Prostate gland (tissue), 2 donors: ENCODE data around the gene SPATS1.

Experiments used
- CTCF ChIP-seq, 4 experiments: fragments of 200-600 bp in 2 of 4; fragments of 450-650 bp in 2 of 4; sonication (generic) in 2 of 4; IDR thresholded peaks; 1 replicate in 3 of 4; 2 replicates in 1 of 4; pipeline ENCODE4 v1.5.1; 2016 to 2019; ENCODE audit warnings: antibody characterized with exemption in 4 of 4, mild to moderate bottlenecking in 2 of 4, moderate library complexity in 2 of 4
- POLR2A ChIP-seq: fragments of 450-650 bp; IDR thresholded peaks from one replicate; pipeline ENCODE4 v1.6.1; 2016; ENCODE audit warnings: antibody characterized with exemption, mild to moderate bottlenecking
- POLR2AphosphoS5 ChIP-seq: sonication (generic); formaldehyde crosslinking; IDR thresholded peaks from one replicate; pipeline ENCODE4 v1.6.1; 2017; ENCODE audit warnings: antibody characterized with exemption

GRCh38 chr6:44329858-44330257 lies 12.6 kb upstream of the SPATS1 start:
- TF ChIP-seq CTCF (IDR thresholded peaks at IDR 0.05), result no peak
- no peak for TF ChIP-seq POLR2AphosphoS5
- no peak for TF ChIP-seq POLR2A
